Osteocyte (in vitro differentiated cells): ENCODE results near the gene CCDC71L. TPM values are rescaled to one million over a fixed set of nuclear protein-coding genes. Genes with fewer than 3 reads are reported as not detected.

Experiments
- DNase-seq: peaks from one replicate; pipeline ENCODE4 v3.0.0; 2021; ENCODE audit warnings: mixed read lengths; ENCODE audit not compliant: unreplicated experiment; ENCODE audit errors: extremely low spot score
- H3K27ac Mint-ChIP-seq: one replicate; pipeline ENCODE4 v1.8.0; 2021; ENCODE audit warnings: mild to moderate bottlenecking, mixed read lengths; ENCODE audit not compliant: unreplicated experiment
- H3K27me3 Mint-ChIP-seq: one replicate; pipeline ENCODE4 v1.8.0; 2021; ENCODE audit warnings: mixed read lengths; ENCODE audit not compliant: unreplicated experiment
- H3K36me3 Mint-ChIP-seq: one replicate; pipeline ENCODE4 v1.8.0; 2021; ENCODE audit warnings: mixed read lengths; ENCODE audit not compliant: unreplicated experiment
- H3K4me1 Mint-ChIP-seq: one replicate; pipeline ENCODE4 v1.8.0; 2021; ENCODE audit warnings: mixed read lengths; ENCODE audit not compliant: unreplicated experiment
- H3K4me3 Mint-ChIP-seq: one replicate; pipeline ENCODE4 v1.8.0; 2021; ENCODE audit warnings: mild to moderate bottlenecking, moderate library complexity, mixed read lengths; ENCODE audit not compliant: unreplicated experiment
- H3K9me3 Mint-ChIP-seq: one replicate; pipeline ENCODE4 v1.8.0; 2021; ENCODE audit warnings: mixed read lengths; ENCODE audit not compliant: unreplicated experiment
- total RNA-seq: library from RNA; stranded (reverse); gene quantifications from 2 replicates; pipeline ENCODE4 v1.2.1, GENCODE V29; 2021
- TF ChIP-seq, protein P1 (sequence below): fragments of 200-600 bp; sonication (generic); IDR thresholded peaks from 2 replicates; pipeline ENCODE4 v1.5.0; 2021; ENCODE audit warnings: antibody characterized with exemption, mild to moderate bottlenecking, moderate library complexity

The CCDC71L gene
- total RNA-seq, 1 donor from 2014 or later = 45.2 TPM

DNA sequence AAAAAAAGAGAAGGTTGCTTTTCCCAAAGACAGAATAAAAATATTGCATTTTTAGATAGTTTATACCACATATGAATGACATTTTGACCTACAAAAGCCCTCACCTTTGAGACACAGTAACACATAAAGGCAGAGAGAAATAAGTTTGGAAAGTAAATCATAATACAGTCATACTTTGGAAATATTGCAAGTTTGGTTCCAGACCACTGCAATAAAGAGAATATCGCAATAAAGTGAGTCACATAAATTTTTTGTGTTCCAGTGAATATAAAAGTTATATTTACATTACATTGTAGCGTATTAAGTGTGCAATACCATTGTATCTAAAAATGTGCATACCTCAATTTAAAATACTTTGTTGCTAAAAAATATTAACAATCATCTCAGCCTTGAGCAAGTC, 40.3 kb downstream of the CCDC71L start:
- Mint-ChIP-seq H3K27me3 (no peaks in the 10 kb centered on the region), H3K27ac (no peak overlapping the region), H3K36me3 (peaks cover 7% of the 10 kb centered on the region), H3K4me3 (no peak overlapping the region), H3K4me1 (peaks cover 55% of the 10 kb centered on the region), H3K9me3 (peaks cover 17% of the 10 kb centered on the region)
- TF ChIP-seq, protein P1, sequence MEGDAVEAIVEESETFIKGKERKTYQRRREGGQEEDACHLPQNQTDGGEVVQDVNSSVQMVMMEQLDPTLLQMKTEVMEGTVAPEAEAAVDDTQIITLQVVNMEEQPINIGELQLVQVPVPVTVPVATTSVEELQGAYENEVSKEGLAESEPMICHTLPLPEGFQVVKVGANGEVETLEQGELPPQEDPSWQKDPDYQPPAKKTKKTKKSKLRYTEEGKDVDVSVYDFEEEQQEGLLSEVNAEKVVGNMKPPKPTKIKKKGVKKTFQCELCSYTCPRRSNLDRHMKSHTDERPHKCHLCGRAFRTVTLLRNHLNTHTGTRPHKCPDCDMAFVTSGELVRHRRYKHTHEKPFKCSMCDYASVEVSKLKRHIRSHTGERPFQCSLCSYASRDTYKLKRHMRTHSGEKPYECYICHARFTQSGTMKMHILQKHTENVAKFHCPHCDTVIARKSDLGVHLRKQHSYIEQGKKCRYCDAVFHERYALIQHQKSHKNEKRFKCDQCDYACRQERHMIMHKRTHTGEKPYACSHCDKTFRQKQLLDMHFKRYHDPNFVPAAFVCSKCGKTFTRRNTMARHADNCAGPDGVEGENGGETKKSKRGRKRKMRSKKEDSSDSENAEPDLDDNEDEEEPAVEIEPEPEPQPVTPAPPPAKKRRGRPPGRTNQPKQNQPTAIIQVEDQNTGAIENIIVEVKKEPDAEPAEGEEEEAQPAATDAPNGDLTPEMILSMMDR = no peak
- DNase-seq = no peak

DNA sequence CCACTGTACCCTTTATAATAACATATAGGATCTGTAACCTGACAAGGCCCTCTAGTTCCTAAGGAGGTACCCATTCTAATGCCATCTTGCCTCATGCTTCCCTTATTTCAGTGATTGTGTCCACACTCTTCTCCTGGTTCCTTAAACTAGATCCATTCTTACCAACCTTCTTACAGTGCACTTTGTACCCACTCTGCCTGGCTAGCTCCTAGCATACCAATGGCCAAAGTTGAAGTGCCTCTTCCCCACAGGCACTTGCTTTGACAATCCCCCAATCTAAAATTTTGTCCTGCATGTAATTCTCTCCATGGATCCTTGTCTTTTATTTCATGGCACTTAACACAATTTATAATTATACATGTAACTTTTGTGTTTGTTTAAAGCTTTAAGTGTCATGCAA, 40.9 kb downstream of the CCDC71L start:
- H3K9me3 Mint-ChIP-seq = peaks cover 20% of the 10 kb centered on the region
- H3K27me3 Mint-ChIP-seq = no peaks in the 10 kb centered on the region
- peaks cover 59% of the 10 kb centered on the region for H3K4me1 Mint-ChIP-seq
- no peak overlapping the region for H3K4me3 Mint-ChIP-seq
- DNase-seq = no peak
- peaks cover 7% of the 10 kb centered on the region for H3K36me3 Mint-ChIP-seq
- TF ChIP-seq, protein P1 = no peak
- H3K27ac Mint-ChIP-seq = peak overlapping the region; percentile 57

DNA sequence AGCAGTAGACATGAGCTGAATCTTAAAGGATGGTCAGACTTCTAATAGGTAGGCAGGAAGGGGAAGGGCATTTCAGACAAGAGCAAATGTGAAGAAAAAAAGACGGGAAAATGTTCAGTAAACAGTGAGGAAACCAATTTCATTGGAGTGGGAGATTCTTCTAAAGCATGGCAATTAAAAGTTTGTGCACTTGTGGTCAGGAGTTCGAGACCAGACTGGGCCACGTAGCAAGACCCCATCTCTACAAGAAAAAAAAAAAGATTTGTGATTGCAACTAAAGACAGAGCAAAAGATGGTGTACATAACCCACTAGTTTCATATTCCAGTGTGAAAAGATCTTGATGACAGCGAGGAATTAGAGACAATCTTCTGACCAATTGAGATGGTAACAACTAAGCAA, 41.7 kb downstream of the CCDC71L start:
- Mint-ChIP-seq H3K27me3 (no peaks in the 10 kb centered on the region), H3K9me3 (peaks cover 25% of the 10 kb centered on the region), H3K4me3 (no peak overlapping the region), H3K36me3 (peaks cover 7% of the 10 kb centered on the region), H3K27ac (peak overlapping the region; percentile 65), H3K4me1 (peaks cover 62% of the 10 kb centered on the region)
- DNase-seq = no peak
- TF ChIP-seq, protein P1 = no peak

DNA sequence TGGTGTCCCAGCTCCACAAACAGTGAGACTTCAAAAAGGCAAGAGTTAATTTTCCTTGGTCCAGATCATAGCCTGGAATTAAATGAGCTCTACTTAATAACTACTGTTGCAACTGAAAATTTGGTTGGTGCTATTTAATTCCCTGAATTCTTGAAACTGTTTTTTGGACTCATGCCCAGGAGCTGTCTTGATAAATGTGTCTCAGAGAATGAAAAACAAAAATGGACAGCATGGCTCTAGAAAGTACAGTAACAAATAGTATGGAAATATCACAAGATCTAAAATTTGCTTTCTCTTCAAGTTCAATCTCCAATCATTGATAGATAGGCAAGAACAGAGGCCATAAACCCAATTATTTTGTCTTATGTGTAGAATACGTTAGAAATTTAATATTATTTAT, 42.5 kb downstream of the CCDC71L start:
- Mint-ChIP-seq H3K4me3 (no peak overlapping the region), H3K27ac (peak overlapping the region; percentile 65), H3K36me3 (peaks cover 7% of the 10 kb centered on the region), H3K9me3 (peaks cover 22% of the 10 kb centered on the region), H3K4me1 (peaks cover 63% of the 10 kb centered on the region), H3K27me3 (no peaks in the 10 kb centered on the region)
- TF ChIP-seq, protein P1 = no peak
- no peak for DNase-seq

DNA sequence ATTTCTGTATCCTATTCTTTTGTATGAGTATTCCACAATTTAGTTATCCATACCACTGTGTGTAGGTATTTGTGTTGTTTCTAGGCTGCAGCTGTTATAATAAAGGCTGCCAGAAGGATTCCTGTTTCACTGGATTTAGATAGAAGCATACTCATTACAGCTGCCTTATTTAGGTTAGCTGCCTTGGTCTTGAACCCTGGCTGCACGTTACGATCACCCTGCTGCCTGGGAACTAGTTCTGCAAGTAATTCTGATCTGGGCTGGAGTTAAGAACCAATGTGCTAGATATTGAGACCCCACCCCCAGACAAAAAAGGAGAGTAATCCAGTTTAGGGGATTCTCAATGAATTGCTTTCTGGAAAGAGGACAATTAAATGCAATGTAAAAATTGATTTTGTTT, 43.1 kb downstream of the CCDC71L start:
- no peak overlapping the region for H3K4me3 Mint-ChIP-seq
- DNase-seq = no peak
- H3K9me3 Mint-ChIP-seq = peaks cover 17% of the 10 kb centered on the region
- TF ChIP-seq, protein P1 = no peak
- H3K4me1 Mint-ChIP-seq = peaks cover 66% of the 10 kb centered on the region
- H3K27me3 Mint-ChIP-seq = no peaks in the 10 kb centered on the region
- peaks cover 7% of the 10 kb centered on the region for H3K36me3 Mint-ChIP-seq
- peak overlapping the region; percentile 65 for H3K27ac Mint-ChIP-seq
